ENCODE data around the gene TMEM143. TPM values are rescaled to one million over a fixed set of nuclear protein-coding genes. Genes with fewer than 3 reads are reported as not detected.

Gene TMEM143
- total and polyA plus RNA-seq, 5 donors from 2014 or later, result 1.9 to 9.3 (median 4.9) TPM

Other genes with a start within 250 kb of the TMEM143 start
- gene LIG1, start 193.6 kb downstream of the TMEM143 start, total RNA-seq, result 68.2 TPM
- 10 to 100 TPM; 24.9 to 31.0 (median 27.7) TPM for gene LIG1, start 193.6 kb downstream of the TMEM143 start, polyA plus RNA-seq
- gene ZSWIM9, start 193.3 kb downstream of the TMEM143 start, total RNA-seq, result 5.0 TPM
- 1 to 10 TPM in 1 of 4 donors, under 1 TPM in 3; 0.29 to 1.0 (median 0.63) TPM for gene ZSWIM9, start 193.3 kb downstream of the TMEM143 start, polyA plus RNA-seq
- gene CARD8, start 108.0 kb downstream of the TMEM143 start, total RNA-seq, result 179 TPM
- gene CARD8, start 108.0 kb downstream of the TMEM143 start, polyA plus RNA-seq, result 100 to 1,000 TPM in 1 of 4 donors, 10 to 100 TPM in 3; 85.9 to 107 (median 91.7) TPM
- gene ZNF114, start 93.9 kb downstream of the TMEM143 start, total RNA-seq, result not detected
- not detected for gene ZNF114, start 93.9 kb downstream of the TMEM143 start, polyA plus RNA-seq
- gene EMP3, start 38.4 kb downstream of the TMEM143 start, total RNA-seq, result 290 TPM
- 1,000 to 10,000 TPM in 2 of 4 donors, 100 to 1,000 TPM in 2; 809 to 1,327 (median 1,095) TPM for gene EMP3, start 38.4 kb downstream of the TMEM143 start, polyA plus RNA-seq
- gene SYNGR4, start 427 bp upstream of the TMEM143 start, total RNA-seq, result not detected
- gene SYNGR4, start 427 bp upstream of the TMEM143 start, polyA plus RNA-seq, result not detected
- 37.6 TPM for gene KDELR1, start 27.6 kb upstream of the TMEM143 start, total RNA-seq
- 10 to 100 TPM; 28.8 to 29.9 (median 29.5) TPM for gene KDELR1, start 27.6 kb upstream of the TMEM143 start, polyA plus RNA-seq
- not detected for gene GRIN2D, start 29.7 kb upstream of the TMEM143 start, total RNA-seq
- gene GRIN2D, start 29.7 kb upstream of the TMEM143 start, polyA plus RNA-seq, result not detected
- 29.0 TPM for gene GRWD1, start 82.0 kb upstream of the TMEM143 start, total RNA-seq
- gene GRWD1, start 82.0 kb upstream of the TMEM143 start, polyA plus RNA-seq, result 10 to 100 TPM; 33.9 to 52.9 (median 43.1) TPM
- 2.2 TPM for gene KCNJ14, start 91.6 kb upstream of the TMEM143 start, total RNA-seq
- under 1 TPM in 3 of 4 donors, not detected in 1; 0.03 to 0.28 (median 0.18) TPM for gene KCNJ14, start 91.6 kb upstream of the TMEM143 start, polyA plus RNA-seq
- gene CYTH2, start 105.4 kb upstream of the TMEM143 start, total RNA-seq, result 46.7 TPM
- gene CYTH2, start 105.4 kb upstream of the TMEM143 start, polyA plus RNA-seq, result 10 to 100 TPM; 24.2 to 35.0 (median 30.2) TPM
- gene LMTK3, start 147.9 kb upstream of the TMEM143 start, total RNA-seq, result 6.3 TPM
- gene LMTK3, start 147.9 kb upstream of the TMEM143 start, polyA plus RNA-seq, result not detected
- not detected for gene SULT2B1, start 188.2 kb upstream of the TMEM143 start, total RNA-seq
- gene SULT2B1, start 188.2 kb upstream of the TMEM143 start, polyA plus RNA-seq, result under 1 TPM in 2 of 4 donors, not detected in 2; 0.16 to 0.82 TPM
- not detected for gene SPACA4, start 242.8 kb upstream of the TMEM143 start, total RNA-seq
- gene SPACA4, start 242.8 kb upstream of the TMEM143 start, polyA plus RNA-seq, result under 1 TPM in 1 of 4 donors, not detected in 3; 0.25 TPM

All from CD4-positive, CD25-positive, alpha-beta regulatory T cell (primary cell).